Endometrial microvascular endothelial cells (primary cell): ENCODE measurements around the gene SLC35F3. TPM values are rescaled to one million over a fixed set of nuclear protein-coding genes. Genes with fewer than 3 reads are reported as not detected.

ENCODE experiments used
- in situ Hi-C: cut with HindIII; loops from 2 replicates; pipeline ENCODE4 v1.10.0; 2017; ENCODE audit warnings: low sequenced_read_pairs, low pct_unique_long_range_greater_than_20kb; ENCODE audit errors: inconsistent ontology term
- total RNA-seq: library from RNA; depleted of rRNA; stranded (reverse); fragments of >200 nt; gene quantifications from one replicate; pipeline ENCODE4 v1.2.3, GENCODE V29; 2015; ENCODE audit errors: inconsistent ontology term

SLC35F3 gene
- total RNA-seq, 1 donor from 2014 or later: not detected

DNA sequence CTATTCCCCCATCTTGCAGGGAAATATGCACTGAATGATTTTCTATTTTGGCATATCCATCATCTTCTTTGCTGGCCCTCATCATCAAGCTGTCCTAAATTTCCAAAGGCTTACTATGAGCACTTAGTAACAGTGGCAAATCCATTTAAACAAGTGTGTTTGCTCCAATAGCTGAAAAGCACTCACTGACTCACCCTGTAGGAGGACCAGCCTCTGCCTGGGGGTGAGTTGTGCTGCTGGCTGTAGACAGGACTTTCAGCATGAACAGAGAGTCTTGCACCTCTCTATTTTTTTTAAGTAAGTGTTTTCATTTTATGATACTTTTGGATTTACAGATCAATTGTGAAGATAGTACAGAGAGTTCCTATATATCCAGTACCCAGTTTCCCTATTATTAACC is 97.3 kb downstream of the SLC35F3 start:
- in situ Hi-C loops: no loop called here

DNA sequence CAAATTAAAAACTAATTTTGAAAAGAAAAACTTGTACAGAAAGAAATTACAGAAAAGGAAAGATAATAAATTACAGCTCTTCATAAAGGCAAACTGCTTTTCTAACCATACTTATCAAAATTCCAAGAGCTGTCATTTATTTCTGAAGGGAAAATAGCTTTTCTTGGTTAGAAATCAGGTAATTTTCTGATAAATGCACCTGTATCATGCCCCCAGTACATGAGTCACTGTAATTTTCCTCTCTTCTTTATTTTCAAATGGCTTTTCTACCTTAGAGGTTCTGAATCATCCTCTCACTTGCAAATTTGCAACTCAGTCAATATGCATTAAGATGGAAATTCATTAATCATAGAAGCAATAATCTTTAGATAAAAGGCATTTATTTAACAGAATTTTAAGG is 100.1 kb downstream of the SLC35F3 start:
- in situ Hi-C loops: no loop called here

DNA sequence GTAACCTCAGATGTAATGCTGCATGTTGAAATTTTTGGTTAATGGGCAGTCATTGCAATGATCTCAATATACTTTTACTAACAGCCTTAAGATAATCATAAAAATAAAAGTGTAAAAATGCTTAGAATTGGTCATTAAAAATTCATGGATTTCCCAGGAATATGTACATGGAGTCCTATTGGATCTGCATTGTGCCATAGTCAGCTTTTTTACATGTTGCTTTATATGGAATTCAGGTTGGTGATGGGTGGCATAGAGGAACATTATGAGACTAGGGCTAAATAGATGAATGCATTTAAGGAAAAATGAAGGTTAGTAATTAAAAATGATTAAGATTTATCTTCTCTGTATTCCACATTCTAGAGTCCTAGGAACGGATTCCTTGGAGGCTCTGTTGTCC is 103.2 kb downstream of the SLC35F3 start:
- in situ Hi-C loops: no loop called here

DNA sequence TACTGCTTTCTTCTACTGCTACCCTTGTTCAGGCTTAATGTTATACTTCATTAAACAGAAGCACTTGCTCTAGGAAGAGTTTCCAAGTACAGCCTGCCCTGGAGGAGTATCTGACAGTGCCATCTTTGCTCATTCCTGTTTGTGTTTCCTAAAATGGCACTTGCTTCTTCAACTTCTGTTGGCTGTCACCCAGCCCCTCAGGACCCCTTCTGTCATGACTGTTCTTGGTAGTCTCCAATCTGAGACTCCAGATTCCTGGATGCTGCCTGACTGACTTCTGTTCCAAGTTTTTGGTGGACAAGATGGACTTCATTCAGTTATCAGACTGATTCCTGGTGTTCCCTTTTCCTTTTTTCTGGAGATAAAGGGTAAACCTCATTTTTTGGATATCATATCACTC is 104.1 kb downstream of the SLC35F3 start:
- in situ Hi-C loops: no loop called here

DNA sequence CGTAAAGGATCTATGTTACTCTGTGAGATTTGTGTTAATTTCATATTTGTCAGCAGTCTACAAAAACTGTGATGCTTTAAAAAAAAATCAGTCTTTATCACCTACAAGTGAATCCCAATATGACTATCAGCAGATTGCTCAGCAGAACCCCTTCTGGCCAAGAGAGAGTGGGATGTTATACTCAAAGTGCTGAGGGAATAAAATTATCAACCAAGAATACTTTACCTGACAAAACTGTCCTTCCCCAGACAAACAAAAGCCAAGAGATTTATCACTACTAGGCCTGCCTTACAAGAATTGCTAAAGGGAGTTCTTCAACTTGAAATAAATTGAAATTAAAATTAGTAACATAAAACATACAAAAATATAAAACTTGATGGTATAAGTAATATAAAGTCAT is 105.2 kb downstream of the SLC35F3 start:
- in situ Hi-C loops: no loop called here

DNA sequence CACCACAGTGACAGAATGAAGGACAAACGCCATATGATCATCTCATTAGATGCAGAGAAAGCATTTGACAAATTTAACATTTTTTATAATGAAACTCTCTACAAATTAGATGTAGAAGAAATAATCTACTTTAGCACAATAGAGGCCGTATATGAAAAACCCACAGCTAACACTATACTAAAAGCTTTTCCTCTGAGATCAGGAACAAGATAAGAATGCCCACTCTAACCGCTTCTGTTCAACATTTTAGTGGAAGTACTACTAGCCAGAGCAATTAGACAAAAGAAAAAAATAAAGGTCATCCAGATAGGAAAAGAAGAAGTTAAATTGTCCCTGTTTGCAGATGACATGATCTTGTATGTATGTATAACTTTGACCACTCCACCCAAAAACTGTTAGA is 109.7 kb downstream of the SLC35F3 start:
- in situ Hi-C loops: no loop called here

DNA sequence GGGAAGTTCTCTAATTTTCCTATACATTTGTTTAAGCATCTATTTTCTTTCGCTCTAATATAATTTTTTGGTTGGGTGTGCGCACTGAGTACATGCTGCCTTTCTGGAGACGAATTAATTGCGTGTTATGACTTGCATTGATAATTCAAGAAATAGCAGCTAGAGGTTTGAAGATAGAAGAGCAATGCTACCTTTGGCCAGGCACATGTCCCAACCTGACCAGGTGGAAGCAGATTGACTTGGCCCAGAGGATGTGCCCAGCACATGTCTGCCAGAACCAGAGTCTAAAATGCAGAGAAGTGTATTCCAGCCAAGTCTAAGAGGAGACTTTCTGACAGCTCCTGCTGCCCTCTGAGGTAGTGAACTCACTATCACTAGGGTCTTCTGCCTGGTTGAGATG is 114.3 kb downstream of the SLC35F3 start:
- in situ Hi-C loops: no loop called here

DNA sequence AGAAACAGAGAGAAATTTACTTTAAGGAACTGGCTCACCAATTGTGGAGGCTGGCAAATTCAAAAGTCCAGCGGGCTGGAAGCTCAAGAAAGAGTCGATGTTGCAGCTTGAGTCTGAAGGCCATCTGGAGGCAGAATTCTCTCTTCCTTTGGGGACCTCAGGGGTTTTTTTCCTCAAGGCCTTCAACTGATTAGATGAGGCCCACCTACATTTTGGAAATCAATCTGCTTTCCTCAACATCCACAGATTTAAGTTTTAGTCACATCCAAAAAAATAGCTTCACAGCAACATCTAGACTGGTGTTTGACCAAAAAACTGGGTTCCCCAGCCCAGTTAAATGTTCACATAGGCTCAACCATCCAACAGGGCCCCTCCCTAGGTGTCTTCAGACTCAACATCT is 114.9 kb downstream of the SLC35F3 start:
- in situ Hi-C loops: no loop called here

DNA sequence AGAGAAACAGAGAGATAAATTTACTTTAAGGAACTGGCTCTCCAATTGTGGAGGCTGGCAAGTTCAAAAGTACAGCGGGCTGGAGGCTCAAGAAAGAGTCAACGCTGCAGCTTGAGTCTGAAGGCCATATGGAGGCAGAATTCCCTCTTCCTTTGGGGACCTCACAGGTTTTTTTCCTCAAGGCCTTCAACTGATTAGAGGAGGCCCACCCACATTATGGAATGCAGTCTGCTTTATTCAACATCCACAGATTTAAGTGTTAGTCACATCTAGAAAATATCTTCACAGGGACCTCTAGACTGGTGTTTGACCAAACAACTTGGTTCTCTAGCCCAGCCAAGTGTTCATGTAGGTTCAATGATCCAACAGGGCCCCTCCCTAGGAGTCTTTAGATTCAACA is 117.8 kb downstream of the SLC35F3 start:
- in situ Hi-C loops: no loop called here

DNA sequence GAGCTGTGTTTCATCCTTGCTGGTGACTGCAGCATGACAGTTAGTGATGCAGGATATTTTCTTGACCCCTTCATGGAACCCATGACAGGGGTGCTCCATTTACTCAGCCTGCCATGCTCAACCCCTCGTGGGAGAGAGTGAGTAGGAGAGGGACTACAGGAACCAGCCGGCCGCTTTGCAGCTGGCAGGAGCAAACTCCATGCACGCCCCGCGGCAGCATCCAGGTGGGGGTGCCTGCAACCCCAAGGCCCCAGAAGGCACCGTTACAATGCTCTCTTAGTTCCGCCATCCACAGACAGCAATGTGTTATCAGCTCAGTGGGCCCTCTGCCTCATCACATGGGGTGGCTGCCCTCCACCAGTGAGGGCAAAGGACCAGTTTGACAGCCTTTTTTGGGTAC is 135.1 kb downstream of the SLC35F3 start:
- in situ Hi-C loops: no loop called here

DNA sequence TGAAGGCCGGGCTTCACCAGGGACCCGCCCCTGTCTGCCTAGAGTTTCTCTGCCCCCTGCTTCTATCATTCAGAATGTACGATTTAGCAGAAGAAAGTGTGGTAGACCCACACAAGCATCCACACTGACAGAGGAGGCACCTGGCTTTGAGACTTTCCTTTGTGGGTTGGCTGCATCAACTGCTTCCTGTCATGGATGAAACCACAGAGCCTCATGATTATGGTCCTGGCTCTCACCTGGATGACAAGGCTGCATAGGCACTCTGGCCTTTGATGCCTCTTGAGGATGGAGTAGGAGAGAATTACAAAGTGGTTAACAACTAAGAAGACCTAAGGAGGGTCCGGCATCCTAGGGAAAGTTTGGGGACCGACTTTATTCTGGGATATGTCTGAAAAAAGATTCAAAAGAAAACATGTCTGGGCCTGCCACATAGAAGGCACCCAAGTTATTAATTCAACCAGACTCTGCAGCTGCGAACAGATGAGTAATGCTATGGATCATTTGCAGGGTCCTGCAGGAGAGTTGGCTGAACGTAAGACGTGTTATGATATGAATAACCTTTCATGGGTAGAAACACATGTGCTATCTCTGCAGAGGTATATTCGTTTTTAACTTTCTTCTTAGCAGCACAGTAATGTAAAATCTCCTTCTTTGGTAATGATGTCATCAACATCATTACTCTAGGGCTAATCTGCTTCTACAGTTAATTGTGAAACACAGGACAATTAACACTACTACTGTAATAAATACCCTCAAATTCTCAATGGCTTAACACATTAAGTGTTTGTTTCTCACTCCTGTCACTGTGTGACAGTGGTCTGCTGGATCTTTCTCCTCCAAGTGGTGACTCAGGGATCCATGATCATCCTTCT is 136.2 kb downstream of the SLC35F3 start:
- in situ Hi-C loops: no loop called here

DNA sequence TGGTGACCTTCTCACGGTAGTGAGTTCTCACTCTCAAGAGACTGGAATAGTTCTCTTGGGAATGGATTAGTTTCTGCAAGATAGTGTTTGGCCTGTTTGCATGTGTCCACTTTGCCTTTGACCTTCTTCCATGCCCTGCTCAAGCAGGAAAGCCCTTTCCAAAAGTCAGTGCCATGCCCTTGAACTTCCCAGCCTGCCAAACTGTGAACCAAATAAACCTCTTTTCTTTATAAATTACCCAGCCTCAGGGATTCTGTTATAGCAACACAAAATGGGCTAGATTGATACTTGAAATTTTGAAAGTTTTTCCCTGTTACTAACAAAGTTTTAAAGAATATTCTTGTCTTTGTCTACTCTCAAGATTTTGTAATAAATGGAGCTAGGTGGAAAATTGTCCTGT is 139.6 kb downstream of the SLC35F3 start:
- in situ Hi-C loops: no loop called here

DNA sequence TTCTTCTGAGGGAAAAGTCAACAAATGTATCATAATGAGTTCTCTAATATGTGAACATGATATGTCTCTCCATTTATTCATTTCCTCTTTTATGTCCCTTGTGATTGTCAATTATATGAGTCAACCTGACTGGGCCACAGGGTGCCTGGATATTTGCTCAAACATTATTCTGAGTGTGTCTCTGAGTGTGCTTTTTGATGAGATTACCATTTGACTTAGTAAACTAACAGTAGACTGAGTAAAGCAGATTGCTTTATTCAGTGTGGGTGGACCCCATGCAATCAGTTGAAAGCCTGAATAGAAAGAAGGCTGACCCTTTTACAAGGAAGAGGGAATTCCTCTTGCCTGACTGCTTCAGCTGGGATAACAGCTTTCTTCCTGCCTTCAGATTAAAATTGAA is 142.6 kb downstream of the SLC35F3 start:
- in situ Hi-C loops: no loop called here

DNA sequence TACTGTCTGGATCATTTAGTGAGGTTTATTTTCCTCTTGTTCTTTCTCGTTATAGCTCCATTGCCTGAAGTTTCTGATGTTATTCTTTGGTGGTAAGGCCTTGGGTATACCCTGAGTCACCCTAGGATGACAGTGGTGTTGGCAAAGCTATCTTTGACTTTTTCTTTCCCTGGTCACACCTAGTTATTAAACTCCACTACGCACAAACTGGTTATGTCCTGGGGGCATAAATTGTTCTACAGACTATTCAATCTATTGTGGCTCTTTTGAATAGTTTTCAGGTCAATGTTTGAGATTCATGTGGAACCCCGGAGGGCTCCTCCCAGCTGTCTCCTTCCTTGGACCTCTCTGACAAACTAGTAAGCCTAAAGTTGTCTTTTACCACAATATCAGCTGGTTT is 157.7 kb downstream of the SLC35F3 start:
- in situ Hi-C loops: no loop called here

DNA sequence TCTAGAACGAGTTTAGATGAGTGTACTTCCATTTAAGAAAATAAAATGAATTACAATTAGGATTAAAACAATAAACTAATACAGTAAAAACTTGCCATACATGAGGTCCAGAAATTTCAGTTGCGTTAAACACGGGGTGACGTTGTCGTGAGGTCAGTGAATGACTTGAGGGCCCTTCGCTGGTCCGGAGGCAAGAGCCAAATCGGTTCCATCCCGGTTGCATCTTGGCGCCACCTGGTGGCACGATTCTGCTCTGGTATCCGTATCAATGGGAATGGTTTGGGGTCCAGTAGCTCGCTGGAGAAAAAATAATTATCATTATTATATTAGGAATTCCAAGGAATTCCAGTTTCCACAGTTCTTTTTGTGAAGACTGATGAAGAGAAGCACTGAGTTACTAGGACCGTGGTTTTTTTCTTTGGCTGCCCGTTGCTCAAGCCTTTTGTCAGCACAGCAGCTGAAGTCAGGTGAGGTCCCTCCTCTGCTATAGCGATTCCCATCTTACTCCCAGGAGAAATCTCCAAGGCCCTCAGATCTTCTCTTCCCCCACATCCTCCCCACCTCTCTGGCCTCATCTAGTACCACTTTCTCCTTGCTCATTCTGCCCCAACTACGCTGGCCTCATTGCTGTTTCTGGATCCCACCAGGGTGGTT is 161.4 kb downstream of the SLC35F3 start:
- in situ Hi-C loops: no loop called here

DNA sequence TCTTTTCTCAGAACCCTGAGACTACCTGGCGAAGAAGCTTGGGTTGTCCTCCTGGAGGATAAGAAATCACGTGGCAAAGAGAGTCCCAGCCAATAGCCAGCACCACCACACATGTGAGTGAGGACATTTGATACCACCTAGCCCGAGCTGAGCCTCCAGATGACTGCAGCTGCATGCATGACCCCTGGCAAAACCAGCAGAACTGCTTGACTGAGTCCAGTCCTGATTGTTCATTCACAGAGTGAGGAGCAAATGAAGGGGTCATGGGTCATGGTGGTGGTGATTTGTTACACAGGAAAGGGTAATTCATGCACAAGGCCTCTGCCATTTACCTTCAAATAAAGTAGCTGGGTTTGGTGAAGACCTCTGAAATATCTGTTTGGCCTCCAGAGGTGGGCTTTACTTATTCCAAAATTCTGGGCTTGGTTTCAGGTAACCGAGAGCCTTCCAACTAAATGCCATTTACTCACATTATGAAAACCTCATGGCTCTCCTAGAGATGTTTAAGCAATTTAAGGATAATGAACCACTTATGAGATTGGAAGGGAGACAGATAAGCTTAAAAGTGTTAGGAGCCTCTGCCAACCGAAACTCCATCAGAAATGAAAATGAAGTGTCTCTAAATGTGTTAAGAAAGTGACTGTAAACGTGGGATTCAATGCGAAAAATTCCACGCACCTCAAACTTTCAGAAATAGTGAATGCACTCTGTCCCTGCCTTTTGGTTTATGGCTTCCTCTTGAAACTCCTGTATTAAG is 163.3 kb downstream of the SLC35F3 start:
- in situ Hi-C loops: no loop called here

DNA sequence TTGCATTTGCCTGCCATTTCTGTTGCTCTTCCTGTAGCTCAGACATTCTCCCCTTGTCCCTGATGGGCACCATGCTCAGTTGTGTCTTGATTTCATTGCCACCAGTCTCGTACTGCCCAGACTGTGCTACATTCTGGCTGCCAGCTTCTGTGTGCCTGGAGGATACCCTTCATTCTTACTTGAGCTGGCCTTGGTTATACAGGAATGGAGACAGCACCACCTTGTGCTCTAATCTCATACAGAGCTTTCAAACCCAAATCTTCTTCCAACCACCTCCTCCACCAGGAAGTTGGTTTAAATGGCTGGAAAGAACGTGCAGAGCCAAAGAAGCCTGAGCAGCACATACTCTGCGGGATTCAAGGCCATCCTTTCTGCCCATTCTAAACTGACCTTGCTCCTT is 165.3 kb downstream of the SLC35F3 start:
- in situ Hi-C loops: no loop called here

DNA sequence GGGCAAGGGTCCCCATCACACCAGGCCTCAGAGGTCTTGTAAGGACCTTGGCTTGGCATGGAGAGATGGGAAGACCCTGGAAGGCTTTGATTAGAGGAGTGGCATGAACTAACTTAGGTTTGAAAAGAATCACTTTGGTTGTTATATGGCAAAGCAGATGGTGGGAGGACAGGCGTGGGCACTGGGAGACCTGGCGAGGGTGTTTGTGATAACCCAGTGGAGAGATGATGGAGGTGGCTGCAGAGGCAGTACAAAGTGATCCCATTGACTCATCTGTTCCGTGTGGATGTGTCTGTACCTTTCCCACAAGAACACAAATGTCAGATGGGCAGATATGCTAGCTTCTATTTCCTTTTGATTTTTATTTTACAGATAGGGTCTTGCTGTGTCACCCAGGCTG is 168.3 kb downstream of the SLC35F3 start:
- in situ Hi-C loops: no loop called here

DNA sequence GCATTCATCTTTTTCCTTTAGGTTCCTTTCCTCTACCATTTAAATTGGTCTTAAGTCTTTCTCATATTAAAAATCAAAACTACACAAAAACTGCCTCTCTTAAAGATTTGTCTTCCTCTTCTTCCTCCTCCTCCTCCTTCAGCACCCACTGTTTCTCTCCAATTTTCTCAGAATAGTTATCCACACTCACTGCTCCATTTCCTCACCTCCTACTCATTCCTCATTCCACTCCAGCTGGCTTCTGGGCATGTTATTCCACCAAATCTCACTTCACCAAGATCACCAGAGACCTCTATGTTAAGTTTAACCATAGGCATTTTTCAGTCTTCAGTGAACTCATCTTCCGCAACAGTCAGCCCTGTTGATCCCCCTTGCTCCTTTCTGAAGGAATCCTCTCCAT is 173.7 kb downstream of the SLC35F3 start:
- in situ Hi-C loops: no loop called here

DNA sequence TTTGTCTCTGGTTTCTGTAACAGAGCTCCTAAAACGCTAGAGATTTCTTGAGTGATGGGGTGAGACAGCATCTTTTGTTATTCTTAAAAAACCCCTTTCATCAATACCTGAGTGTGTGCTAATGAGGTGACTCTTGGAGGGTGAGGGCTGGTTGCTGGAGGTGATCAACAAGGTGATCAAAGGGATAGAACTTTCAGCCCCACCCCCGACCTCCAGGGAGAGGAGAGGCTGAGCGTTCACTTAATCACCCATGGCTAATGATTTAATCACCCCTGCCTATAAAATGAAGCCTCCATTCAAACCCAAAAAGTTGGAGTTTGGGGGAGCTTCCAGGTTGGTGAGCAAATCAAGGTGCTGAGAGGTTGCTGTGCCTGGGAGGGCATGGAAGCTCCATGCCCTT is 175.4 kb downstream of the SLC35F3 start:
- in situ Hi-C loops: no loop called here
